Mucosa of stomach (tissue), 1 donor: ENCODE data around the gene MS4A15.
"Not testable (repeated sequence)": the region's sequence is repeated elsewhere in the genome, so short reads cannot be mapped to it uniquely, and the experiment has no call there.

Experiments used
- H3K27me3 ChIP-seq: one replicate; pipeline ENCODE4 v1.7.0; 2013; ENCODE audit warnings: mild to moderate bottlenecking, low read length; ENCODE audit not compliant: control insufficient read depth, insufficient read depth
- H3K36me3 ChIP-seq: one replicate; pipeline ENCODE4 v1.7.0; 2013; ENCODE audit warnings: low read length; ENCODE audit not compliant: control insufficient read depth, insufficient read depth
- H3K4me1 ChIP-seq: one replicate; pipeline ENCODE4 v1.7.0; 2013; ENCODE audit warnings: mild to moderate bottlenecking, low read length; ENCODE audit not compliant: control insufficient read depth, insufficient read depth
- H3K4me3 ChIP-seq: one replicate; pipeline ENCODE4 v1.7.0; 2013; ENCODE audit warnings: low read length
- H3K9ac ChIP-seq: one replicate; pipeline ENCODE4 v1.7.0; 2013; ENCODE audit warnings: mild to moderate bottlenecking, low read length, moderate library complexity
- H3K9me3 ChIP-seq: one replicate; pipeline ENCODE4 v1.7.0; 2013; ENCODE audit warnings: mild to moderate bottlenecking, low read length, moderate library complexity; ENCODE audit not compliant: control insufficient read depth
- donor health status: Pancreatic carcinoma.

MS4A15 gene

DNA sequence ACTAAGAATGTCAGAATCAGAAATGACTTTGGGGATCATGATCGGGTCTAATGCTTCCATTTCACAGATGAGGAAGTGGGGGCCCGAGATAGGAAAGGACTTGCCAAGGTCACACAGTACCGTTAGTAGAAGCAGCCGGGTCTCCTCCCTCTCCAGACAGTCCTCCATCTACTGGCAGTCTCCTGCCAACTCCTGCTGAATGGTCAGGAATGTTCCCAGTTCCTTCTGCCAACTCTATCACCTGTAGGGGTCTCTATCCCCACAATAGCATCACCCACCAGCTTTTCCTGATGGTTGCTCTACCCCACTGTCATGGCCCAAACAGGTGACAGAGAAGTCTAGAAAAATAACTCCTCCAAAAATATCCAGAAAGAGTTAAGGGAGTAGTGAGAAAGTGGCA is 61.4 kb downstream of the MS4A15 start:
- Histone ChIP-seq H3K9ac (no peak overlapping the region), H3K36me3 (no peaks in the 10 kb centered on the region), H3K9me3 (no peaks in the 10 kb centered on the region), H3K27me3 (no peaks in the 10 kb centered on the region), H3K4me1 (no peaks in the 10 kb centered on the region), H3K4me3 (no peak overlapping the region)

DNA sequence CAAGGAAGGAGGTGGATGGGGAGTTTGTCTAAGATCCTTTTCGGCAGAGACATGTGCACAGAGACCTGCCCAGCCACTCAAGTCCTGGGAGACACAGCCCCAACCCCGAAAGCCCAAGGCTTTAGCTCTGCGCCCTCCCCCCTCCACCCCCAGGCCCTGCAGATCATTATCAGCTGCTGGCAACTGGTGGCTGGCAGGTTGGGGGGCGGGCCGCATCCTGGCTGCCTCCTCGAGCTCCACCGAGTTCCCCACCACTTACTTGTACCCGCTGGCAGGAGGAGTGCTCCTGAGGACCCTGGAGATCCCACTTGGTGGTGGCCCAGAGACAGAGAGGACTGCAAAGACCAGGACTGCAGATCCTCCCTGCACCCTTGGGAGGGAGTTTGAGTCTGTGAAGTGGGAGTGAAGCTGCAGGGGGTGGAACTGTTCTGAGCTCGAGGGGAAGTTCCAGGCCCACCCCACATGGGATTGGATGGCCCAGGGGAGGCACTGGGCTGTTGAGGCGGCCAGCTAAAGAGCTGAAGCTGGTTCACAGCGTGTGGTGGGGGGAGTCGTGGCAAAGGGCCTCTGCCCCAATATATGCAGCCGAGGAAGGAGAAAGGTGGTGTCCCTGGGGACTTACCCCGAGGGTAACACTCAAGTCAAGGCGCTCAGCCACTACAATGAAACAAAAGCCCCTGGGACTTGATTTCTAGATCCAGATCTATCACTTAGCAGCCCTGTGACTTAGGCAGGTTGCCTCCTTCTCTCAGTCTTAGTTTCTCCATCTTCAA is 65.3 kb downstream of the MS4A15 start:
- Histone ChIP-seq H3K36me3 (no peaks in the 10 kb centered on the region), H3K9ac (no peak overlapping the region), H3K9me3 (no peaks in the 10 kb centered on the region), H3K27me3 (no peaks in the 10 kb centered on the region), H3K4me1 (no peaks in the 10 kb centered on the region), H3K4me3 (no peak overlapping the region)

DNA sequence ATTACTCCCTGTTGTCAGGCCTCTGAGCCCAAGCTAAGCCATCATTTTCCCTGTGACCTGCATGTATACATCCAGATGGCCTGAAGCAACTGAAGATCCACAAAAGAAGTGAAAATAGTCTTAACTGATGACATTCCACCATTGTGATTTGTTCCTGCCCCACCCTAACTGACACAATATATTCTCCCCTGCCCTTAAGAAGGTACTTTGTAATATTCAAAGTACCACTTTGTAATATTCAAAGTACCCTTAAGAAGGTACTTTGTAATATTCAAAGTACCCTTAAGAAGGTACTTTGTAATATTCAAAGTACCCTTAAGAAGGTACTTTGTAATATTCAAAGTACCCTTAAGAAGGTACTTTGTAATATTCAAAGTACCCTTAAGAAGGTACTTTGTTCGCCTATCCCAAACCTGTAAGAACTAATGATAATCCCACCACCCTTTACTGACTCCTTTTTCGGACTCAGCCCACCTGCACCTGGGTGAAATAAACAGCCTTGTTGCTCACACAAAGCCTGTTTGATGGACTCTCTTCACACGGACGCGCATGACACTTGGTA is 67.2 kb downstream of the MS4A15 start:
- H3K36me3 ChIP-seq, H3K9ac ChIP-seq, H3K4me1 ChIP-seq, H3K9me3 ChIP-seq, H3K27me3 ChIP-seq, H3K4me3 ChIP-seq: not testable (repeated sequence)

DNA sequence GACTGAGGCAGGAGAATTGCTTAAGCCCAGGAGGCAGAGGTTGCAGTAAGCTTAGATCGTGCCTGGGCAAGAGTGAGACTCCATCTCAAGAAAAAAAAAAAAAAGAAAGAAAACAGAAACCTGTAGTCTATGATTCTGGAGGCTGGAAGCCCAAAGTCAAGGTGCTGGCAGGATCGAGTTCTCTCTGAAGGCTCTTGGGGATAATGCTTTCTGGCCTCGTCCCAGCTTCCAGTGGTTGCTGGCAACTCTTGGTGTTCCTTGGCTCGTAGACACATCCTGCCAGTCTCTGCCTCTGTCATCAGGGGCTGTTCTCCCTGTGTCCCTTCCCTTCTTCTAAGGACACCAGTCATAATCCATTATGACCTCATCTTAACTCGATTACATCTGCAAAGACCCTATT is 68.5 kb downstream of the MS4A15 start:
- no peak overlapping the region for H3K9ac ChIP-seq
- H3K27me3 ChIP-seq, result no peaks in the 10 kb centered on the region
- H3K9me3 ChIP-seq, result no peaks in the 10 kb centered on the region
- H3K36me3 ChIP-seq, result no peaks in the 10 kb centered on the region
- H3K4me1 ChIP-seq, result no peaks in the 10 kb centered on the region
- H3K4me3 ChIP-seq, result no peak overlapping the region

DNA sequence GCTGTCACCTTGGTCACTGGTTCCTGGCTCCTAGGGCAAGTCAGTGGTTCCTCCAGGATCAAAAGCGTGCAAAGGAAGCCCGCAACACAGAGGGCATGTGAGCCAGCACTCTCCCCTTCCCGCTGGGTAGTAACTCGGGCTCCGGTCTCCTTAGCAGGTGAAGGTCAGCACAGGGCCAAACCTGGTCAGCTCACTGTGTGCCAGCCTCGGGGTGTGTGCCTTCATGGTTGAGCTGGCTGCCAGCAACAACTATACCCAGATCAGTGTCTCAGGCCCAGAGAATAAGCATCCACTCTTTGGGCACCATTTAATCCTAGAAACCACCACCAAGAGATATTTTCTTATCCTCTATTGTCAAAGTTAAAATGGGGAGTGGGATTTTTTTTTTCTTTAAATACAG is 69.1 kb downstream of the MS4A15 start:
- no peaks in the 10 kb centered on the region for H3K27me3 ChIP-seq
- no peak overlapping the region for H3K4me3 ChIP-seq
- H3K9me3 ChIP-seq, result no peaks in the 10 kb centered on the region
- no peaks in the 10 kb centered on the region for H3K36me3 ChIP-seq
- no peaks in the 10 kb centered on the region for H3K4me1 ChIP-seq
- H3K9ac ChIP-seq, result no peak overlapping the region
